HCT116 (cell line): ENCODE data around the gene CAMKK1. TPM values are rescaled to one million over a fixed set of nuclear protein-coding genes. Genes with fewer than 3 reads are reported as not detected.

Source experiments
- ATAC-seq: fragments of 200-7000 bp; cut with Tn5 transposase; 2 replicates; pipeline ENCODE4 v1.9.1; 2020; ENCODE audit warnings: mild to moderate bottlenecking, moderate library complexity
- BruUV-seq: library from RNA; stranded (reverse); fragments of 400-500 nt; replicated peaks from 2 replicates; lab custom pipeline; 2021; lab: Mats Ljungman, UMichigan
- CTCF ChIA-PET: fragments of 300-600 bp; sonication (Branson Sonifier 250); formaldehyde crosslinking; loops from one replicate; lab custom pipeline; 2021; ENCODE audit warnings: antibody characterized with exemption; lab: Charles Lee
- POLR2A ChIA-PET: fragments of 300-600, 350-600 bp; sonication (Branson Sonifier 250); formaldehyde crosslinking; loops from one replicate; lab custom pipeline; 2021; ENCODE audit warnings: antibody characterized with exemption; lab: Charles Lee
- RAD21 ChIA-PET, 2 experiments: fragments of 300-600 bp; sonication (Branson Sonifier 250); formaldehyde crosslinking; loops; one replicate each; lab custom pipeline; 2023; ENCODE audit warnings: low total read pairs in 2 of 2; ENCODE audit not compliant: uncharacterized antibody in 2 of 2, unreplicated experiment in 2 of 2, low non-redundant PET in 1 of 2; lab: Charles Lee
- DNase-seq: peaks from one replicate; pipeline ENCODE4 v3.0.0-alpha.2; 2010; ENCODE audit warnings: low read depth, low spot score
- H2AFZ ChIP-seq: fragments of 200-600 bp; shearing (Covaris generic), sonication (generic); 2 replicates; pipeline ENCODE4 v1.6.1; 2017; ENCODE audit warnings: low read depth, mixed run types, mixed read lengths, antibody characterized with exemption, low read length; ENCODE audit not compliant: poor library complexity, severe bottlenecking
- H3K27ac ChIP-seq: 2 replicates; pipeline ENCODE4 v1.5.1; 2012; ENCODE audit warnings: low read depth, low read length
- H3K27me3 ChIP-seq: fragments of 200-600 bp; sonication (generic); 2 replicates; pipeline ENCODE4 v1.6.1; 2016; ENCODE audit warnings: mixed run types, low read length, mixed read lengths; ENCODE audit not compliant: insufficient read depth
- H3K36me3 ChIP-seq, 2 experiments: fragments of 200-500 bp in 1 of 2; fragments of 200-600 bp in 1 of 2; sonication (Bioruptor generic) in 1 of 2; sonication (generic) in 1 of 2; 2 replicates each; pipeline versions ENCODE4 v1.5.1 to v1.6.1; 2014 to 2016; ENCODE audit warnings: low read length in 2 of 2, inconsistent platforms in 1 of 2, mixed read lengths in 1 of 2, mixed run types in 1 of 2; ENCODE audit not compliant: insufficient read depth in 2 of 2, control insufficient read depth in 1 of 2
- H3K4me1 ChIP-seq, 2 experiments: fragments of 200-600 bp in 1 of 2; sonication (generic) in 1 of 2; 2 replicates each; pipeline versions ENCODE4 v1.5.1 to v1.6.1; 2012 to 2017; ENCODE audit warnings: low read length in 2 of 2, inconsistent platforms in 1 of 2, mild to moderate bottlenecking in 1 of 2, mixed read lengths in 1 of 2, mixed run types in 1 of 2, moderate library complexity in 1 of 2; ENCODE audit not compliant: insufficient read depth in 2 of 2, control insufficient read depth in 1 of 2
- H3K4me2 ChIP-seq: fragments of 200-600 bp; sonication (generic); 2 replicates; pipeline ENCODE4 v1.6.1; 2017; ENCODE audit warnings: mixed run types, low read length, mixed read lengths
- H3K4me3 ChIP-seq, 2 experiments: fragments of 200-600 bp in 1 of 2; sonication (generic) in 1 of 2; replicated peaks in 1 of 2; 2 replicates each; pipeline ENCODE4 v1.5.1; 2011 to 2016; ENCODE audit warnings: low read length in 2 of 2, control low read depth in 1 of 2, low read depth in 1 of 2, mild to moderate bottlenecking in 1 of 2, mixed read lengths in 1 of 2, mixed run types in 1 of 2
- H3K79me2 ChIP-seq: fragments of 200-600 bp; sonication (generic); 2 replicates; pipeline ENCODE4 v1.6.1; 2017; ENCODE audit warnings: mild to moderate bottlenecking, mixed run types, low read length, moderate library complexity, mixed read lengths; ENCODE audit not compliant: insufficient read depth
- H3K9ac ChIP-seq: fragments of 200-600 bp; sonication (generic); 2 replicates; pipeline ENCODE4 v1.6.1; 2016; ENCODE audit warnings: low read length, mixed read lengths
- H3K9me2 ChIP-seq: fragments of 200-600 bp; sonication (generic), shearing (Covaris generic); 2 replicates; pipeline ENCODE4 v1.6.1; 2017; ENCODE audit warnings: mixed run types, mild to moderate bottlenecking, moderate library complexity; ENCODE audit not compliant: insufficient read depth
- H3K9me3 ChIP-seq, 2 experiments: fragments of 200-500 bp in 1 of 2; fragments of 200-600 bp in 1 of 2; sonication (Bioruptor generic) in 1 of 2; sonication (generic) in 1 of 2; 2 replicates each; pipeline ENCODE4 v1.6.1; 2014 to 2017; ENCODE audit warnings: low read length in 2 of 2, mixed read lengths in 2 of 2, inconsistent platforms in 1 of 2, low read depth in 1 of 2, mild to moderate bottlenecking in 1 of 2, mixed run types in 1 of 2, moderate library complexity in 1 of 2; ENCODE audit not compliant: control insufficient read depth in 1 of 2, insufficient read depth in 1 of 2
- H4K20me1 ChIP-seq: fragments of 200-600 bp; sonication (generic), shearing (Covaris generic); 2 replicates; pipeline ENCODE4 v1.6.1; 2017; ENCODE audit warnings: mixed run types, mild to moderate bottlenecking, moderate library complexity; ENCODE audit not compliant: insufficient read depth
- ATF3 ChIP-seq: IDR thresholded peaks from 2 replicates; pipeline ENCODE4 v1.6.1; 2012
- CEBPB ChIP-seq: IDR thresholded peaks from 2 replicates; pipeline ENCODE4 v1.6.1; 2012; ENCODE audit warnings: low read depth
- CTCF ChIP-seq, 3 experiments: fragments of 200-600 bp in 1 of 3; sonication (generic) in 1 of 3; IDR thresholded peaks in 2 of 3; conservative IDR thresholded peaks in 1 of 3; 2 replicates each; pipeline ENCODE4 v1.5.1; 2012 to 2017; ENCODE audit warnings: low read depth in 2 of 3, low read length in 2 of 3, antibody characterized with exemption in 1 of 3, borderline replicate concordance in 1 of 3, control low read depth in 1 of 3, mild to moderate bottlenecking in 1 of 3, mixed read lengths in 1 of 3, mixed run types in 1 of 3, moderate library complexity in 1 of 3; ENCODE audit not compliant: insufficient read depth in 1 of 3
- EZH2phosphoT487 ChIP-seq: fragments of 200-600 bp; IDR thresholded peaks from 2 replicates; pipeline ENCODE4 v1.6.1; 2018; ENCODE audit warnings: antibody characterized with exemption, borderline replicate concordance
- POLR2A ChIP-seq: IDR thresholded peaks from 2 replicates; pipeline ENCODE4 v1.7.0; 2011; ENCODE audit warnings: borderline replicate concordance; ENCODE audit not compliant: insufficient read depth, insufficient read length; ENCODE audit errors: extremely low read depth
- POLR2AphosphoS5 ChIP-seq: IDR thresholded peaks from 2 replicates; pipeline ENCODE4 v1.6.1; 2011; ENCODE audit warnings: mild to moderate bottlenecking, low read depth, low read length, moderate library complexity
- RAD21 ChIP-seq: IDR thresholded peaks from 2 replicates; pipeline ENCODE4 v1.6.1; 2012; ENCODE audit warnings: low read depth, mild to moderate bottlenecking
- SIN3A ChIP-seq: IDR thresholded peaks from 2 replicates; pipeline ENCODE4 v1.6.1; 2012; ENCODE audit warnings: low read depth
- TCF7L2 ChIP-seq: IDR thresholded peaks from 2 replicates; pipeline ENCODE4 v1.7.0; 2011; ENCODE audit warnings: borderline replicate concordance, inconsistent platforms; ENCODE audit not compliant: insufficient read depth, insufficient read length; ENCODE audit errors: extremely low read depth
- YY1 ChIP-seq: IDR thresholded peaks from 2 replicates; pipeline ENCODE4 v1.6.1; 2011; ENCODE audit warnings: low read length, low read depth, moderate library complexity, mild to moderate bottlenecking; ENCODE audit not compliant: insufficient replicate concordance; ENCODE audit errors: extremely low read depth
- ZFX ChIP-seq: fragments of 450-650 bp; IDR thresholded peaks from 2 replicates; pipeline ENCODE4 v1.6.1; 2017
- intact Hi-C: fragments of 100-400 bp; cut with micrococcal nuclease; formaldehyde crosslinking; loops from 2 replicates; pipeline ENCODE4 v1.10.0; 2022
- total RNA-seq: library from RNA; stranded (reverse); gene quantifications from one replicate; pipeline ENCODE4 v1.2.1, GENCODE V29; 2021; ENCODE audit not compliant: unreplicated experiment

CAMKK1 gene
- total RNA-seq, 1 experiment from 2014 or later = 10.6 TPM

GRCh38 chr17:3846437-3847164 lies 46.3 kb downstream of the CAMKK1 start:
- TF ChIP-seq ATF3 = no peak
- no peak for TF ChIP-seq CTCF (IDR thresholded peaks at IDR 0.05 in 2 of 3, conservative IDR thresholded peaks at IDR 0.05 in 1 of 3; ENCODE audit: borderline replicate concordance in 1 of 3, insufficient read depth in 1 of 3, low read depth in 2 of 3, low read length in 2 of 3)
- no peak for TF ChIP-seq POLR2A
- TF ChIP-seq YY1 = no peak
- no peak for TF ChIP-seq TCF7L2
- TF ChIP-seq POLR2AphosphoS5 = no peak
- TF ChIP-seq ZFX = no peak
- TF ChIP-seq SIN3A = no peak
- TF ChIP-seq EZH2phosphoT487 = no peak
- no peak for TF ChIP-seq CEBPB
- no peak for TF ChIP-seq RAD21
- H3K4me1 ChIP-seq = peaks cover 5 to 20% of the 10 kb centered on the region in 2 experiments; a peak in 3 of 4 replicates
- peak overlapping the region; percentile 24 to 84 for H3K4me3 ChIP-seq
- CTCF ChIA-PET = interaction anchor here (0.5 to 5.4 kb wide), 21 partner anchors 9 to 1132 kb away, joined by 3 to 73 read pairs (median 4); partner anchors contain the start of gene CAMKK1
- intact Hi-C loops = loop anchor here (5.0 to 10.0 kb wide), 2 partner anchors 228 to 561 kb away; no protein-coding TSS in a partner anchor
- 0 out of 2 replicates have a peak overlapping the region, but pooled peaks have one; percentile 93 for H3K9ac ChIP-seq
- no peaks in the 10 kb centered on the region for H3K9me2 ChIP-seq
- no TSS peak for BruUV-seq
- H2AFZ ChIP-seq = peak overlapping the region; percentile 81
- POLR2A ChIA-PET = interaction anchor here (0.7 to 1.2 kb wide), 2 partner anchors 9 to 108 kb away, joined by 3 to 6 read pairs; no protein-coding TSS in a partner anchor
- H3K27ac ChIP-seq = no peak overlapping the region
- H4K20me1 ChIP-seq = no peaks in the 10 kb centered on the region
- H3K79me2 ChIP-seq = peaks cover 41% of the 10 kb centered on the region
- H3K4me2 ChIP-seq = peak overlapping the region; percentile 90
- DNase-seq (no peak), ATAC-seq (no peak)
- H3K27me3 ChIP-seq = no peaks in the 10 kb centered on the region
- RAD21 ChIA-PET = interaction anchor here (0.6 to 1.0 kb wide), 2 partner anchors 109 to 229 kb away, joined by 3 to 4 read pairs; no protein-coding TSS in a partner anchor
- peaks cover 8 to 12% of the 10 kb centered on the region in 2 experiments; a peak in 3 of 4 replicates for H3K36me3 ChIP-seq
- no peaks in the 10 kb centered on the region for H3K9me3 ChIP-seq
